Measurements from ENCODE around the gene RANBP3. TPM values are rescaled to one million over a fixed set of nuclear protein-coding genes. Genes with fewer than 3 reads are reported as not detected.

RANBP3 gene
- total and polyA plus RNA-seq, 2 experiments from 2014 or later, result 40.2 to 98.3 TPM

GRCh38 chr19:5917431-5918107 is 60.4 kb downstream of the RANBP3 start:
- H3F3A ChIP-seq (replicated peaks; ENCODE audit: low read depth), result no peaks in the 10 kb centered on the region
- H3K79me2 ChIP-seq (replicated peaks; ENCODE audit: insufficient read depth), result no peaks in the 10 kb centered on the region
- no peak overlapping the region for H3K4me2 ChIP-seq
- DNase-seq (ENCODE audit: low spot score) (no peak), ATAC-seq (no peak)
- H3K4me1 ChIP-seq (ENCODE audit: insufficient read depth), result no peaks in the 10 kb centered on the region
- H3K27ac ChIP-seq (ENCODE audit: low read depth), result no peak overlapping the region
- H3K27me3 ChIP-seq (ENCODE audit: insufficient read depth), result no peaks in the 10 kb centered on the region
- no peak overlapping the region for H2AFZ ChIP-seq
- no peaks in the 10 kb centered on the region for H3K9me2 ChIP-seq (ENCODE audit: insufficient read depth)
- no peak overlapping the region for H3K4me3 ChIP-seq
- H3K27ac Mint-ChIP-seq, result no peak overlapping the region
- H3K27me3 Mint-ChIP-seq (ENCODE audit: insufficient read depth, low read depth, poor library complexity), result peaks cover 4% of the 10 kb centered on the region
- peaks cover 33% of the 10 kb centered on the region for H3K36me3 Mint-ChIP-seq (ENCODE audit: low read depth)
- peaks cover 4% of the 10 kb centered on the region; the same call in 1 of the 2 replicates for H3K36me3 ChIP-seq (ENCODE audit: insufficient read depth)
- no peaks in the 10 kb centered on the region; the same call in 1 of the 2 replicates for H4K20me1 ChIP-seq (replicated peaks; ENCODE audit: insufficient read depth)
- H3K4me1 Mint-ChIP-seq, result no peaks in the 10 kb centered on the region
- TF ChIP-seq STAT1 (IDR thresholded peaks at IDR 0.05; ENCODE audit: unreplicated experiment) (no peak), ETS1 (IDR thresholded peaks at IDR 0.05) (no peak), EZH2phosphoT487 (IDR thresholded peaks at IDR 0.05; ENCODE audit: unreplicated experiment) (no peak), JUNB (IDR thresholded peaks at IDR 0.05; ENCODE audit: unreplicated experiment) (no peak), ZNF331 (CRISPR knock-in tag; IDR thresholded peaks at IDR 0.05; ENCODE audit: low read depth) (no peak), REST (IDR thresholded peaks at IDR 0.05; ENCODE audit: unreplicated experiment) (no peak), EZH2 (IDR thresholded peaks at IDR 0.05; ENCODE audit: low read depth, unreplicated experiment) (no peak), NANOG (IDR thresholded peaks at IDR 0.05; ENCODE audit: borderline replicate concordance) (no peak), CREB1 (CRISPR knock-in tag; IDR thresholded peaks at IDR 0.05; ENCODE audit: low read depth) (no peak), ZNF114 (CRISPR knock-in tag; IDR thresholded peaks at IDR 0.05) (no peak), ZNF462 (CRISPR knock-in tag; IDR thresholded peaks at IDR 0.05) (no peak), CTCF (conservative IDR thresholded peaks at IDR 0.05; ENCODE audit: low read depth in 2 of 2) (no peak), POLR2AphosphoS5 (IDR thresholded peaks at IDR 0.05; ENCODE audit: low read depth) (no peak)
- H3K9me3 Mint-ChIP-seq, result no peaks in the 10 kb centered on the region
- no peak overlapping the region for H3K4me3 Mint-ChIP-seq
